ENCODE results near the gene ANKRD30A. TPM values are rescaled to one million over a fixed set of nuclear protein-coding genes. Genes with fewer than 3 reads are reported as not detected.
"Not testable (repeated sequence)": the region's sequence is repeated elsewhere in the genome, so short reads cannot be mapped to it uniquely, and the experiment has no call there.

ANKRD30A gene, protein sequence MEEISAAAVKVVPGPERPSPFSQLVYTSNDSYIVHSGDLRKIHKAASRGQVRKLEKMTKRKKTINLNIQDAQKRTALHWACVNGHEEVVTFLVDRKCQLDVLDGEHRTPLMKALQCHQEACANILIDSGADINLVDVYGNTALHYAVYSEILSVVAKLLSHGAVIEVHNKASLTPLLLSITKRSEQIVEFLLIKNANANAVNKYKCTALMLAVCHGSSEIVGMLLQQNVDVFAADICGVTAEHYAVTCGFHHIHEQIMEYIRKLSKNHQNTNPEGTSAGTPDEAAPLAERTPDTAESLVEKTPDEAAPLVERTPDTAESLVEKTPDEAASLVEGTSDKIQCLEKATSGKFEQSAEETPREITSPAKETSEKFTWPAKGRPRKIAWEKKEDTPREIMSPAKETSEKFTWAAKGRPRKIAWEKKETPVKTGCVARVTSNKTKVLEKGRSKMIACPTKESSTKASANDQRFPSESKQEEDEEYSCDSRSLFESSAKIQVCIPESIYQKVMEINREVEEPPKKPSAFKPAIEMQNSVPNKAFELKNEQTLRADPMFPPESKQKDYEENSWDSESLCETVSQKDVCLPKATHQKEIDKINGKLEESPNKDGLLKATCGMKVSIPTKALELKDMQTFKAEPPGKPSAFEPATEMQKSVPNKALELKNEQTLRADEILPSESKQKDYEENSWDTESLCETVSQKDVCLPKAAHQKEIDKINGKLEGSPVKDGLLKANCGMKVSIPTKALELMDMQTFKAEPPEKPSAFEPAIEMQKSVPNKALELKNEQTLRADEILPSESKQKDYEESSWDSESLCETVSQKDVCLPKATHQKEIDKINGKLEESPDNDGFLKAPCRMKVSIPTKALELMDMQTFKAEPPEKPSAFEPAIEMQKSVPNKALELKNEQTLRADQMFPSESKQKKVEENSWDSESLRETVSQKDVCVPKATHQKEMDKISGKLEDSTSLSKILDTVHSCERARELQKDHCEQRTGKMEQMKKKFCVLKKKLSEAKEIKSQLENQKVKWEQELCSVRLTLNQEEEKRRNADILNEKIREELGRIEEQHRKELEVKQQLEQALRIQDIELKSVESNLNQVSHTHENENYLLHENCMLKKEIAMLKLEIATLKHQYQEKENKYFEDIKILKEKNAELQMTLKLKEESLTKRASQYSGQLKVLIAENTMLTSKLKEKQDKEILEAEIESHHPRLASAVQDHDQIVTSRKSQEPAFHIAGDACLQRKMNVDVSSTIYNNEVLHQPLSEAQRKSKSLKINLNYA (N-terminal part only)
- not detected in 2 replicates for total RNA-seq (2014; rRNA removed)
- polyA plus RNA-seq (2012), result not detected

DNA sequence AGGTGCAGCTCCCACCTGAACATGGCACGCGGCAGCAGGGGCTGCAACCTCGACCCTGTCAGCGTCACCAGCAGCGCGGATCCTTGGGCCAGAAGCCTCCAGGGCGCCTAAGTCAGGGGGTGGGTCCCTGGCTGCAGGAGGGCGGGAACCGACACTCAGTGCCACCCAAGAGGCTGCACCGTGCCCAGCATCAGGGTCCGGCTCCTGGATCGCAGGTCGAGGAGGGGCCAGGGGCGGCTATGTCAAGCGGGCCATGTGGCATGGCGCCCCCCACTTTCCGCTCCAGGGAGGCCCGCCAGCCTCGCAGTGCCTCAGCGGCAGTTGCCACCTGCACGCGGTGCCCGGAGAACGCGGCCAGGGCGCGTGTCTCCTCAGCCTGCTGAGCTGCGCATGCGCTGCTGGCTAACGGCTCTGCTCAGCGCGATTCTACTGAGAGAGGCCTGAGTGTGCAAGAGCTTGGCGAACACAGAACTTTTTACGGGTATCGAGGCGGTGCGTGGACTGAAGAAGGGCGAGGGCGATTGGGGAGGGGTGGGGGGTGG is at the start of gene ANKRD30A:
Gene ANKRD30A, plus strand, starts transcription at position 408 of the 542 bp plus-strand sequence. CDS start 190 bp downstream, outside the sequence.
- no peak for DNase-seq (ENCODE audit: low read depth)

DNA sequence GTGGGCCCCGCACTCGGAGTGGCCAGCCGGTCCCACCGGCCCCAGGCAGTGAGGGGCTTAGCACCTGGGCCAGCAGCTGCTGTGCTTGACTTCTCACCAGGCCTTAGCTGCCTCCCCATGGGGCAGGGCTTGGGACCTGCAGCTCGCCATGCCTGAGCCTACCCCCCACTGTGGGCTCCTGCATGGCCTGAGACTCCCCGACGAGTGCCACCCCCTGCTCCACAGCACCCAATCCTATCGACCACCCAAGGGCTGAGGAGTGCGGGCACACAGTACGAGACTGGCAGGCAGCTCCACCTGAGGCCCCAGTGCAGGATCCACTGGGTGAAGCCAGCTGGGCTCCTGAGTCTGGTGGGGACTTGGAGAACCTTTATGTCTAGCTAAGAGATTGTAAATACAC is 49.3 kb upstream of the ANKRD30A start:
- DNase-seq (ENCODE audit: low read depth), result not testable (repeated sequence)

DNA sequence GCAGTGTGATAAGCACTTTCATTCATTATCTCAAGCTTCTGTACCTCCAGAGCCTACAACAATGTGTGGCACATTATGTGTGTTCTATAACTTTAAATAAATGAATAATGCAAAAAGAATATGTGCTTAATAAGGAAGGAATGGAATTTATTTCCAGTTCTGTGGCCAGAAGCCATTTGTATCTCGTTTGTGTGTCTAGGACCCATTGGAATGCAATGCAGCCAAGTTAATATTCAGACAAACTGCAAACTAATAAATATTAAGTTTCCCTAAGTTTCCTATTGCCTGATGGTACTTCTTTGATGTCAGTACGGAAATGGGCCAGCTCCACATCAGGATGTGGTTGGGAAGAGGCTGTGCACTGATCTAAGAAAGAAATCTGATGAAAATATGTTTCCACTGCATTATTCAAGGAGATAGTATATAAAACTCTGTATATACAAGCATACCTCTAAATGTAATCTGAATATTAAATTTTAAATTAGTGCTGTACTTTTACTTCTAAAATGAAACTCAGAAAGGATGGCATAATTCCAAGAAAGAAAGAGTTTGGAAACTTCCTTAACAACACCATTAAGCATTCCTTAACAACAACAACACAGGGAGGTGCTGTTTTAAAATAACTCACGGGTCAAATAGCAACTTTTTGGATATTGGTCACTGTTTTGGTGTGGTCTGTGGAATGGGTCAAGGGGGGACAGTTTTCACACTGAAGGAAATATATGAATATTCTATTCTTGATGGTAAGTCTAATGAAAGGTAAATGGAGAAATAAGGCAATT is 29.4 kb upstream of the ANKRD30A start:
- DNase-seq (ENCODE audit: low read depth), result no peak

DNA sequence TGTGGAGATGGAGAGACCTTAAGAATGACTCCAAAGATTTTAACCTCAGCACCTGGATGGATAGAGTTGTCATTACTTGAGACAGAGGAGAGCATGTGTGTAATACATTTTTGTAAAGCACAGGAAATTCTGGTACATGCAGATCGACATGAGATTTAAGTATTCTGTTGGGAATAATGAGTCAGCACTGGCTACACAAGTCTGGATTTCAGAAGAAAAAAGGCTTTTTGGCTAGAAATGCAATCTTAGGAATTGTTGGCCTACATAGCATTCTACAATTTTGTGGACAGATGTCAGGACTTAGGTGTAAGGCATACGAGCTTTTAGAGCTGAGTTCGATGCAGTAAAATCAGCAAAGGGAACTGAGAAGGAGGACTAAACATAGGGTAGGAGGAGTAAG is 24.1 kb upstream of the ANKRD30A start:
- DNase-seq (ENCODE audit: low read depth), result no peak

DNA sequence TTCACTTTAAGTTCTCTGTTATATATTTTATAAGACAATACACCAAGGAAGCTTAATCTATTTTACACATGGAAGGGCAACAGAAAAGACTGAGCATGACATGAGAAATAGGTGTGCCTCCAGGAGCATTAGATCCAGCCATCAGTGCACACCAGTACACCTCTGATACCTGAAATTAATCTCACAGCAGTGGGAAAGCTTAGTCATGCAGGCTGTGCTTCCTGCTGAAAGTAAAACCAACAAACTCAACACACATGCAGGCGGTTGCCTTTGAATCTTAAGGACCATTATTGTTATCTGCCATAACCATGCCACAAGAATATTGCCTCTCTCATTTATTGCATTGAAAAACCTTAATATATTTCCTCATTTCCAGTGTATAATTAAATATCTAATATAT is 16.4 kb upstream of the ANKRD30A start:
- no peak for DNase-seq (ENCODE audit: low read depth)

DNA sequence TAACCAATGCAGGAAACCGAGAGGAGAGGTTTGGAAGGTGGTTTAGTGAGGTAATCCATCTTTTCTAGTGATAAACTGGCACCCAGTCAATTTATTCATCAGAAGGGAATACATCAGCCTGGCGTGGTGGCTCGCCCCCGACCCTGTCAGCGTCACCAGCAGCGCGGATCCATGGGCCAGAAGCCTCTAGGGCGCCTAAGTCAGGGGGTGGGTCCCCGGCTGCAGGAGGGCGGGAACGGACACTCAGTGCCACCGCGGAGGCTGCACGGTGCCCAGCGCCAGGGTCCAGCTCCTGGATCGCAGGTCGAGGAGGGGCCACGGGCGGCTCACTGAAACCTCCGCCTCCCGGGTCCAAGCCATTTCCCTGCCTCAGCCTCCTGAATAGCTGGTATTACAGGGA is 866 bp upstream of the ANKRD30A start:
- no peak for DNase-seq (ENCODE audit: low read depth)

DNA sequence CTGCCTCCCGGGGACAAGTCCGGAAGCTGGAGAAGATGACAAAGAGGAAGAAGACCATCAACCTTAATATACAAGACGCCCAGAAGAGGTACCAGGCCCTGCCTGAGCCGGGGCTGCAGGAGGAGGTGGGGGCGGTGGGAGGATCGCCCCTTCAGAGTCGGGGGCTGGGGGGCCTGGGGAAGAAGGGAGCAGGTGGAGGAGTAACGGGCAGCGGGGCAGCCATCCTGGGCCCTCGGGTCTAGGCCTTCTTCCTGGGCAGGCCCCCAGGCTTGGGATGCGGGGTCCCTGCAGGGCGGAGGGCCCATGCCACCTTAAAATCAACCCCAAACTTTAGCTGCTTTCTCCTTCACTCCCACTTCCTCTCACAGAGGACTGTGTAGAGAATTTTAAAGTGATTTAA is 523 bp downstream of the ANKRD30A start:
- DNase-seq (ENCODE audit: low read depth), result no peak

DNA sequence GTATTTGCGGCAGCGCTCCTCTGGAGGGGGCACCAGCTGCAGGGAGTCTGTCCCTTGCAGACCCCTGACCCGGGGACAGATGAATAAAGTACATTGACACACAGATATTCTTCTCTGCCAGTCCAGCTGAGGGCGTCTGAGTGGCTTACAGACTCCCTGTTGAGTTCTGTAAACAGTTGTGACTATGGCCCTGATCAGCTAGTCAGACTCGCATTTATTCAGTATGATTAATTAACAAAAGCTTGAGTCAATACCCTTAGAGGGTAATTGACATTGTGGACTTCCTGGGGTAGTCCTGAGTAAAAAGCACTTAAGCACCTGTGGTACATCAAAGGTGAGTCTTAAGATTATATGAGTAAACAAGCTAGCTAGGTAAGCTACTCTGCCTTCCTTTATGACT is 21.0 kb downstream of the ANKRD30A start:
- no peak for DNase-seq (ENCODE audit: low read depth)

DNA sequence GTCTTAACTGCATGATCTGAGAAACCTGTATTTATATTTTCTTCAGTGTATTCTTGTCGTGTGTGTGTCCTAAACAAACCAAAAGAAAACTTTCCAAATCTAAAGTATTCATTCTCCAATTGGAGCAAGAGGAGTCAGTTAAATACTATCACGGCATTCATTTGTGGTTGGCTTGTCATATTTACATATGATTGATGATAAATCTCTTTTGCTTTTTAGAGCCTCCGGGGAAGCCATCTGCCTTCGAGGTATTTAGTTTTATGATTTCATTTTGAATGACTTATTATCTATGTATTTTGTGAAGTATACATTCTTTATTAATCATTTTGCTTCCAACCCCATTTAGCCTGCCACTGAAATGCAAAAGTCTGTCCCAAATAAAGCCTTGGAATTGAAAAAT is 37.0 kb downstream of the ANKRD30A start:
- not testable (repeated sequence) for DNase-seq (ENCODE audit: low read depth)

DNA sequence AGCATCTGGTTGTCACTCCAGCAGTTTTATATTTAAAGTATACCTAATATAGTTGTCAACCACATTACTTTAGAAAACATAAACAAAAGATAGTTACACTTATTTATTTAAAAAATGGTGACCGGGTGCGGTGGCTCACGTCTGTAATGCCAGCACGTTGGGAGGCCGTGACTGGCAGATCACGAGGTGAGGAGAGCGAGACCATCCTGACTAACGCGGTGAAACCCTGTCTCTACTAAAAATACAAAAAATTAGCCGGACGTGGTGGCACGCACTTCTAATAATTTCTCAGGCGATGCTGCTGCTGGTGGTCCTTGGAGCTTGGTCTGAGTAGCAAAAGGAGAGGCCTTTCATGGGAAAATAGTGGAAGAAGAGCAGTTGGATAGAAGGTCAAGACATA is 46.5 kb downstream of the ANKRD30A start:
- not testable (repeated sequence) for DNase-seq (ENCODE audit: low read depth)

DNA sequence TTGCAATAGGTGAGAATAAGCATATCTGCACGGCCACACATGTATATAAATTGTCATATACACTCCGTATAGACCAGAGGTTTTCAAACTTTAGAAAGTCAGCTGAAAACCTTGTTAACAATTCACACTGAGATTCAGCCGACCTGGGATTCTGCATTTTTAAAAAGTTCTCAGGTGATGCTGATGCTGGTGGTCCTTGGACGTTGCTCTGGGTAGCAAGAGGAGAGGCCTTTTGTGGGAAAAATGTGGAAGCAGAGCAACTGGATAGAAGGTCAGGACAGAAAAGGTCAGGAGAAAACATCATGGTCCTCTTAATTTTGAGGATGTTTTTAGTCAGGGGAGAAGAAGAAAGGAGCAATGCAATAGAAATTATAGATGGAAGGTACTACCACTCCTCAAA is 52.9 kb downstream of the ANKRD30A start:
- DNase-seq (ENCODE audit: low read depth), result not testable (repeated sequence)

DNA sequence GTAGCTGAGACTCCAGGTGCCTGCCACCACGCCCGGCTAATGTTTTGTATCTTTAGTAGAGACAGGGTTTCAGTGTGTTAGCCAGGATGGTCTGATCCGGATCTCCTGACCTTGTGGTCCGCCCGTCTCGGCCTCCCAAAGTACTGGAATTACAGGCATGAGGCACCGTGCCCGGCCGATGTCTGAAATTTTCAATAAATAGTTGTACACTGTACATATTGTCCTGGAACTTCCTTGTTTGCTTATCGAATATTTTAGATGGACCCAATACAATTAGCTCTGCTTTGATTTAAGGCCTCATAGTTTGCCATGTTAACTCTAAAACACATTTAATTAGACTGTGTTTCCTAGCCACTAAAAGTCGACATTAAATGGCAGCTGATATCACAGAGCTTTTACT is 57.3 kb downstream of the ANKRD30A start:
- not testable (repeated sequence) for DNase-seq (ENCODE audit: low read depth)

DNA sequence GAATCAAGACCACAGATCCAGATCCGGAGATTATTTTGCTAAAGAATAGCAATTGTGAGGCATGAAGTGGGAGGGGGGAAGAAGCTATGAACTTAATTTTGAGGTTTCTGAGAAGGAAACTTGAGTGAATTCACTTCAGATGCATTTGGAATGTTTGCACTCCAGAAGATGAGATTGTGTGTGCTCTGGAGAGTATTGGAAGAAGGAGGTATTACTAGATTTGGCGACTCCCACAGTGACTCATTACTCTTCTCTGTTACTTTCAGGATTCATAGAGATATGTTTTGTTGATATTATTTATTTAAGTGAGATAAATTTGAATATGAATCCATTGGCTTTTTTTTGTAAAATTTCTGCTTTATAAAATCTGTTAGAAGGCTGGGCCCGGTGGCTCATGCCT is 80.7 kb downstream of the ANKRD30A start:
- no peak for DNase-seq (ENCODE audit: low read depth)

DNA sequence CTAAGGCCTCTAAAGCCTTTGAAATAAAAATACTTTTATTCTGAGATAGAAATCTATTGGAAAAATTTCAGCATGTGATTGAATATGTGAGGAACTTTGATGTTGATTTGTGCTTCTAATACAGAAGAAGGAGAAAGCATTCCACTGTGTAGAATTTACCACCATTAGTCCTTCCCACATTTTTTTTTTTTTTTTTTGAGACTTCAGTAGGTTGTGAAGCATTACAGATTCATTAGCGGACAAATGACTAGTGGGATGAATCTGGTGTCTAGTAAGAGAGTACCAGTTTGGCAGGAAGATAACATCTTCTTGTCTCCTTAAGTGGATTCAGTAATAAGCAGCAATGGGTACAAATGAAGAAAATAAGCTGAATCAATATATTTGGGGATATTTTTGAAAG is 95.5 kb downstream of the ANKRD30A start:
- no peak for DNase-seq (ENCODE audit: low read depth)

DNA sequence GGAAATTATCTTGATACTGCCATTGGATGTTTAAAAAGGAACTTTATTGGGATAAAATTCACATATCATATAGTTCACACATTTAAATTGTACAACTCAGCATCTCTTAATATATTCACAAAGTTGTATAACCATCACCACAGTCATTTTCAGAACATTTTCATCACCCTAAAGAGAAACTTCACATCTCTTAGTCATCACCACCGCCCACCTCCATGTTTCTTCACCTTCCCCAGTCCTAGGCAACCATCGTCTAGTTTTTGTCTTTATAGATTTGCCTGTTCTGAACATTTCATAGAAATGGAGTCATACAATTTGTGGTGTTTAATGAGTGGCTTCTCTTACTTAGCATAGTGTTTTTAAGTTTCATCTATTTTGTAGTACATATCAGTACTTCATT is 96.6 kb downstream of the ANKRD30A start:
- DNase-seq (ENCODE audit: low read depth), result no peak

DNA sequence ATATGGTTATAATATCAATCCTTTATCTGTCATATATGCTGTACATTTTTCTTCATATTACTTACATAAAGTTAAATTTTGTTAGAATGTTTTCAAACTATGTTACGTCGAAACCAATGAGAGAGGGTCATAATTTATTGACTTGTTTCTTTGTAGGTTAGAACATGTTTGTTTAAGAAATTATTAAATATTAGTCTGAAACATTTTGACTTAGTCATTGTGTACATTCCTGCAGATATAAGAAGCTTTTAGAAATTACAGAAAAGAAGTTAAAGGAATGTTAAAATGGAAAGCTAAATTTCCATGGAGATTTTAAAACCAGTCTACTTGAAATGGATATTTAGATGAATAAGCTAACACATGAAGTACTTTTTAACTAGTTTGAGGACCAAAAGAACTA is 99.8 kb downstream of the ANKRD30A start:
- no peak for DNase-seq (ENCODE audit: low read depth)

DNA sequence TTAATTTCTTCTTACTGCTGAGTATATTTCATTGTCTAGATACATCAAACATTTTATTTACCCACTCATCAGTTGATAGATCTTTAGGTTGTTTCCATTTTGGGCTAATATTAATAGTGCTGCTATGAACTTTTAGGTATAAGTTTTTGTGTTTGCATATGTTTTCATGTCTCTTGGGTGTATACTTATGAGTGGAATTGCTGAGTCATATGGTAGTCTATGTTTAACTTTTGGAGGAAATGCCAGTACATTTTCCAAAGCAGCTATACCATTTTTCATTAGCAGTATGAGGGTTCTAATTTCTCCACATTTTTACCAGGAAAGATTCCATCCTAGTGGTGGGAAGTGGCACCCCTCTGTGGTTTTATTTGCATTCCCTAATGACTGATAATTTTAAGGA is 101.1 kb downstream of the ANKRD30A start:
- no peak for DNase-seq (ENCODE audit: low read depth)

DNA sequence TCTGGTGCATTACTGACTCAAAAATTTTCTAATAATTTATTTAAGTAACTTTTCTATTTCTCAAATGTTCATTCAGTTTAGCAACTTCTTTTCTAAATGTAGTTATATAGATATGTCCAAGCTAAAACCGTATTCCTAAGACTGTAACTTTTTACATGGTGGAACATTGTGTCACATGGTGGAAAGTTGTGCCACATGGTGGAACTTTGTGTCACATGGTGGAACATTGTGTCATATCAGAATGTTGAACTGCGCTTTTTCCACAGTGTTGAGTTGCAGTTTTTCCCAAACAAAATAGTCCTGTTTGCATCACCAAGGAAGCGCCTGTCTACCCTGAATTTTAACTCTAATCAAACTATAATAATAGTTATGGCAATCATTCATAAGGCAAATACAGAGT is 109.3 kb downstream of the ANKRD30A start:
- DNase-seq (ENCODE audit: low read depth), result no peak

DNA sequence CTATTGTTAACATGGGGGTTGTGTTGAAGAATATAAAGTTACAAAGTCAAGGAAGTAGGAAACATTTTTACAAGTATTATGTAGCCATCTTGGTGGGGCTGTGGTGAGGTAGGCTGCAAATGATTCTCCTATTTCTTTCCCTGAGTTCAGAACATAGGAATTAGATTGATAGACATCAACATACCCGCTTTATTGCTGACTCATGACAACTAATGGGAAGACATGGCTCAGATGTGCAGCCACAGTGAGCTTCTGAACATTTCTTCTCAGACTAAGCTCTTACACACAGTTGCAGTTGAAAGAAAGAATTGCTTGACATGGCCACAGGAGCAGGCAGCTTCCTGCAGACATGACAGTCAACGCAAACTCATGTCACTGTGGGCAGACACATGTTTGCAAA is 110.7 kb downstream of the ANKRD30A start:
- no peak for DNase-seq (ENCODE audit: low read depth)

DNA sequence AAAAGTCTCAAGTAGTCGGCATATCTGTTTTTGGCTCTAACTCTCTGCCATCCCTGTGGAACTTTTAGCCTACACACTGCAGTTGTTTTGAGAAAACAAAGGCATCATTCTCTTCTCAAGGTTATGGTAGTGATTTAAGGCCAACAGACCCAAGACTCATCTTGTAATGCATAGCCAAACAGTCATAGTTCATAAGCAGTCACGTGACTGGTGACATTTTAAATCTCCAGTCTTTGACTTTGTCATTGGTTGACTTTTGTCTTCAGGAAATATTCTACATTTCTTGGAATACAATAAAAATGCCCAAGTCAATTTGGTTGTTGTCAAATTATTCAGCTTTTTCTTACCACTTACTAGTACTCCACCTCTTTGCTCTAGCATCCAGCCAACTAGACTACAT is 114.8 kb downstream of the ANKRD30A start:
- DNase-seq (ENCODE audit: low read depth), result no peak

DNA sequence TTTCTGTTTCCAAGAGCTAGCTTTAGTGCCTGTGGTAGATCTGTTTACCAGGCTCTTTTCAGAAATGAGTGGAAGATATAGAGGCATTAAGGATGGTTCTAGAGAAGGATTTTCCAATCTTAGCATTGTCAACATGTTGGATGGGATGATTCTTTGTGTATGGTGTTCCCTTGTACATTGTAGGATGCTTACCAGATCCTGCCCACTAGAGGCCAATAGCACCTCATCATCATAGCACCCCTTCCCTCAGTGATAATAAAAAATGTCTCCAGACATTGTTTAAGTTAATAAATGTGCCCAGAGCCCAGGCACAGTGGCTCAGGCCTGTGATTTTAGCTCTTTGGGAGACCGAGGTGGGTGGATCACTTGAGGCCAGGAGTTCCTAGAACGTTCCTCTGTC is 121.2 kb downstream of the ANKRD30A start:
- DNase-seq (ENCODE audit: low read depth), result no peak
